Smooth muscle cell (in vitro differentiated cells): ENCODE results near the gene FKBP3. TPM values are rescaled to one million over a fixed set of nuclear protein-coding genes. Genes with fewer than 3 reads are reported as not detected.

Source experiments
- DNase-seq: peaks from one replicate; lab custom pipeline; 2025; ENCODE audit not compliant: unreplicated experiment; lab: John Stamatoyannopoulos, UW
- H2AFZ ChIP-seq: fragments of 200-600 bp; sonication (generic); 2 replicates; pipeline ENCODE4 v1.6.0; 2016; ENCODE audit warnings: antibody characterized with exemption, low read depth, mild to moderate bottlenecking
- H3F3A ChIP-seq: fragments of 200-600 bp; sonication (generic); 2 replicates; pipeline ENCODE4 v1.6.0; 2017; ENCODE audit warnings: antibody characterized with exemption, low read depth
- H3K27ac ChIP-seq: fragments of 200-600 bp; sonication (generic); 2 replicates; pipeline ENCODE4 v1.5.1; 2016; ENCODE audit warnings: low read depth, mild to moderate bottlenecking
- H3K27me3 ChIP-seq: fragments of 200-600 bp; sonication (generic); 2 replicates; pipeline ENCODE4 v1.6.1; 2016; ENCODE audit warnings: low read depth, mild to moderate bottlenecking
- H3K36me3 ChIP-seq: fragments of 200-600 bp; sonication (generic); 2 replicates; pipeline ENCODE4 v1.5.1; 2016; ENCODE audit warnings: low read depth
- H3K4me1 ChIP-seq: fragments of 200-600 bp; sonication (generic); 2 replicates; pipeline ENCODE4 v1.5.1; 2016; ENCODE audit warnings: low read depth
- H3K4me2 ChIP-seq: fragments of 200-600 bp; sonication (generic); 2 replicates; pipeline ENCODE4 v1.6.0; 2016; ENCODE audit warnings: mild to moderate bottlenecking
- H3K4me3 ChIP-seq: fragments of 200-600 bp; sonication (generic); 2 replicates; pipeline ENCODE4 v1.5.1; 2016; ENCODE audit warnings: mild to moderate bottlenecking
- H3K79me2 ChIP-seq: fragments of 200-600 bp; sonication (generic); 2 replicates; pipeline ENCODE4 v1.6.0; 2016; ENCODE audit warnings: low read depth, mild to moderate bottlenecking
- H3K9ac ChIP-seq: fragments of 200-600 bp; sonication (generic); 2 replicates; pipeline ENCODE4 v1.6.0; 2016; ENCODE audit warnings: low read depth
- H3K9me3 ChIP-seq: fragments of 200-600 bp; sonication (generic); replicated peaks from 2 replicates; pipeline ENCODE4 v1.5.1; 2016; ENCODE audit warnings: low read depth
- H4K20me1 ChIP-seq: fragments of 200-600 bp; sonication (generic); 2 replicates; pipeline ENCODE4 v1.6.0; 2016; ENCODE audit warnings: low read depth
- whole genome bisulfite sequencing: methylation state at CpG from one replicate; pipeline ENCODE4 v1.1.7; 2016; ENCODE audit warnings: low lambda C conversion rate; 5-methylcytosine and 5-hydroxymethylcytosine counted together
- polyA plus RNA-seq: library from polyadenylated mRNA; unstranded; fragments of >200 nt; fragmentation: Nextera tagmentation; extraction: Ambion mirVana; gene quantifications from 2 replicates; pipeline ENCODE4 v1.2.1, GENCODE V29; 2016
- total RNA-seq: library from RNA; depleted of rRNA; stranded (reverse); fragments of >200 nt; gene quantifications from 2 replicates; pipeline ENCODE4 v1.2.3, GENCODE V29; 2014
- TF ChIP-seq, protein P1 (sequence below): fragments of 200-600 bp; sonication (generic); IDR thresholded peaks from 2 replicates; pipeline ENCODE4 v1.5.1; 2017; ENCODE audit warnings: borderline replicate concordance, mild to moderate bottlenecking, antibody characterized with exemption; ENCODE audit not compliant: insufficient read depth, poor library complexity, severe bottlenecking

The FKBP3 gene
- total and polyA plus RNA-seq, 2 experiments from 2014 or later: 43.9 to 123 TPM

GRCh38 chr14:45095143-45095542 lies 39.1 kb downstream of the FKBP3 start:
- no peaks in the 10 kb centered on the region for H3K9me3 ChIP-seq
- no peaks in the 10 kb centered on the region for H3K27me3 ChIP-seq
- H2AFZ ChIP-seq: no peak overlapping the region
- 97% methylated on average over 4 of the region's 4 CpGs for whole genome bisulfite sequencing
- H3K4me1 ChIP-seq: no peaks in the 10 kb centered on the region
- no peak overlapping the region for H3K27ac ChIP-seq
- H3K36me3 ChIP-seq: peaks cover 24% of the 10 kb centered on the region
- TF ChIP-seq, protein P1, sequence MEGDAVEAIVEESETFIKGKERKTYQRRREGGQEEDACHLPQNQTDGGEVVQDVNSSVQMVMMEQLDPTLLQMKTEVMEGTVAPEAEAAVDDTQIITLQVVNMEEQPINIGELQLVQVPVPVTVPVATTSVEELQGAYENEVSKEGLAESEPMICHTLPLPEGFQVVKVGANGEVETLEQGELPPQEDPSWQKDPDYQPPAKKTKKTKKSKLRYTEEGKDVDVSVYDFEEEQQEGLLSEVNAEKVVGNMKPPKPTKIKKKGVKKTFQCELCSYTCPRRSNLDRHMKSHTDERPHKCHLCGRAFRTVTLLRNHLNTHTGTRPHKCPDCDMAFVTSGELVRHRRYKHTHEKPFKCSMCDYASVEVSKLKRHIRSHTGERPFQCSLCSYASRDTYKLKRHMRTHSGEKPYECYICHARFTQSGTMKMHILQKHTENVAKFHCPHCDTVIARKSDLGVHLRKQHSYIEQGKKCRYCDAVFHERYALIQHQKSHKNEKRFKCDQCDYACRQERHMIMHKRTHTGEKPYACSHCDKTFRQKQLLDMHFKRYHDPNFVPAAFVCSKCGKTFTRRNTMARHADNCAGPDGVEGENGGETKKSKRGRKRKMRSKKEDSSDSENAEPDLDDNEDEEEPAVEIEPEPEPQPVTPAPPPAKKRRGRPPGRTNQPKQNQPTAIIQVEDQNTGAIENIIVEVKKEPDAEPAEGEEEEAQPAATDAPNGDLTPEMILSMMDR: no peak
- H3K9ac ChIP-seq: no peak overlapping the region
- H3F3A ChIP-seq: no peaks in the 10 kb centered on the region
- no peak for DNase-seq
- no peak overlapping the region for H3K4me3 ChIP-seq
- peaks cover 91% of the 10 kb centered on the region for H3K79me2 ChIP-seq
- no peak overlapping the region for H3K4me2 ChIP-seq
- H4K20me1 ChIP-seq: peaks cover 72% of the 10 kb centered on the region

- 98% methylated on average over 2 of the region's 2 CpGs for WGBS
- Histone ChIP-seq H3K4me1 (no peaks in the 10 kb centered on the region), H3K9me3 (no peaks in the 10 kb centered on the region), H3K4me2 (no peak overlapping the region), H3F3A (no peaks in the 10 kb centered on the region), H3K4me3 (no peak overlapping the region), H4K20me1 (peaks cover 77% of the 10 kb centered on the region), H3K27me3 (no peaks in the 10 kb centered on the region), H3K36me3 (peaks cover 21% of the 10 kb centered on the region), H3K79me2 (peaks cover 91% of the 10 kb centered on the region), H3K27ac (no peak overlapping the region), H2AFZ (no peak overlapping the region), H3K9ac (no peak overlapping the region)
- no peak for DNase-seq
- TF ChIP-seq, protein P1: no peak
Measured at GRCh38 chr14:45094275-45094674, 40.0 kb downstream of the FKBP3 start.

DNA sequence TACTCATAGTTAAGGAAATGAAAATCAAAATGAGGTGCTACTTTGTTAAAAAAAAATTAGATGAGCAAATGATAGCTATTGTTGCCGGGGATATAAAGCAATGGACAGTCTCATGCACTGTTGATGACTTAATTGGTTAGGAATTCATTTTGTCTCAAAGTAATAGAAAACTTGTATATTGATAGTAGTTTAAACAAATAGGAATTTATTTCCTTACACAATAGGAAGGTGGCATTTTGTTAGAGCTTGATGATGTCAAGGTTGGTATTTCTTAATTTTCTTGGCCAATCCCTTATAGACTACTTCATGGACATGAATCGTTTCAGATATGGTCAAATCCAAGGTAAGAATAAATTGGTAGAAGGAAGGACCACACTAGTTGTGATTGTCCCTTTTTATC lies 42.6 kb downstream of the FKBP3 start:
- peaks cover 99% of the 10 kb centered on the region for H4K20me1 ChIP-seq
- H2AFZ ChIP-seq: no peak overlapping the region
- no peak for DNase-seq
- WGBS: 91% methylated on average over 2 of the region's 2 CpGs
- H3K27me3 ChIP-seq: no peaks in the 10 kb centered on the region
- no peak overlapping the region for H3K9ac ChIP-seq
- H3K36me3 ChIP-seq: peaks cover 16% of the 10 kb centered on the region
- H3K27ac ChIP-seq: no peak overlapping the region
- H3K9me3 ChIP-seq: no peaks in the 10 kb centered on the region
- H3K4me1 ChIP-seq: no peaks in the 10 kb centered on the region
- peaks cover 99% of the 10 kb centered on the region for H3K79me2 ChIP-seq
- no peak overlapping the region for H3K4me3 ChIP-seq
- TF ChIP-seq, protein P1: no peak
- H3F3A ChIP-seq: no peaks in the 10 kb centered on the region
- H3K4me2 ChIP-seq: no peak overlapping the region

GRCh38 chr14:45089813-45090212 lies 44.5 kb downstream of the FKBP3 start:
- H3F3A ChIP-seq: peaks cover 2% of the 10 kb centered on the region
- peaks cover 99% of the 10 kb centered on the region for H4K20me1 ChIP-seq
- WGBS: 44% methylated on average over 1 of the region's 1 CpG
- no peak overlapping the region for H3K4me3 ChIP-seq
- no peaks in the 10 kb centered on the region for H3K9me3 ChIP-seq
- H3K27me3 ChIP-seq: no peaks in the 10 kb centered on the region
- peaks cover 10% of the 10 kb centered on the region for H3K4me1 ChIP-seq
- H3K79me2 ChIP-seq: peaks cover 100% of the 10 kb centered on the region
- peak overlapping the region; percentile 53 for H3K4me2 ChIP-seq
- H3K27ac ChIP-seq: peak overlapping the region; percentile 25
- no peak overlapping the region for H2AFZ ChIP-seq
- H3K36me3 ChIP-seq: no peaks in the 10 kb centered on the region
- TF ChIP-seq, protein P1: no peak
- H3K9ac ChIP-seq: no peak overlapping the region
- DNase-seq: no peak
